ENCODE measurements around the gene COA3. TPM values are rescaled to one million over a fixed set of nuclear protein-coding genes. Genes with fewer than 3 reads are reported as not detected.

Gene COA3
- total RNA-seq, 2 donors from 2014 or later: 69.2 to 72.4 TPM

- intact Hi-C loops (cut with DNase I): no loop called here
- H3K9me3 ChIP-seq: no peaks in the 10 kb centered on the region
- peaks cover 0 to 10% of the 10 kb centered on the region in 2 donors for H3K27me3 ChIP-seq
- peak in 2 of 4 donors; percentile 39 for DNase-seq
- peak; percentile 52 for ATAC-seq
- peak within 1 kb of the TSS in 2 of 4 donors; percentile 15 to 30 for H3K27ac ChIP-seq
- 5% methylated on average over 66 of the region's 92 CpGs; no CpG with 5 or more reads in 1 of the 2 donors for WGBS, 2 donors
- peak within 1 kb of the TSS in 1 of 2 donors; percentile 16 for H3K4me3 ChIP-seq
- H3K4me1 ChIP-seq: peaks cover 13% of the 10 kb centered on the region
- no peak for TF ChIP-seq POLR2A (IDR thresholded peaks at IDR 0.05)
- TF ChIP-seq, protein P1, sequence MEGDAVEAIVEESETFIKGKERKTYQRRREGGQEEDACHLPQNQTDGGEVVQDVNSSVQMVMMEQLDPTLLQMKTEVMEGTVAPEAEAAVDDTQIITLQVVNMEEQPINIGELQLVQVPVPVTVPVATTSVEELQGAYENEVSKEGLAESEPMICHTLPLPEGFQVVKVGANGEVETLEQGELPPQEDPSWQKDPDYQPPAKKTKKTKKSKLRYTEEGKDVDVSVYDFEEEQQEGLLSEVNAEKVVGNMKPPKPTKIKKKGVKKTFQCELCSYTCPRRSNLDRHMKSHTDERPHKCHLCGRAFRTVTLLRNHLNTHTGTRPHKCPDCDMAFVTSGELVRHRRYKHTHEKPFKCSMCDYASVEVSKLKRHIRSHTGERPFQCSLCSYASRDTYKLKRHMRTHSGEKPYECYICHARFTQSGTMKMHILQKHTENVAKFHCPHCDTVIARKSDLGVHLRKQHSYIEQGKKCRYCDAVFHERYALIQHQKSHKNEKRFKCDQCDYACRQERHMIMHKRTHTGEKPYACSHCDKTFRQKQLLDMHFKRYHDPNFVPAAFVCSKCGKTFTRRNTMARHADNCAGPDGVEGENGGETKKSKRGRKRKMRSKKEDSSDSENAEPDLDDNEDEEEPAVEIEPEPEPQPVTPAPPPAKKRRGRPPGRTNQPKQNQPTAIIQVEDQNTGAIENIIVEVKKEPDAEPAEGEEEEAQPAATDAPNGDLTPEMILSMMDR (IDR thresholded peaks at IDR 0.05): no peak
- H3K36me3 ChIP-seq (replicated peaks in 1 of 2; ENCODE audit: insufficient read depth in 1 of 2, low read depth in 2 of 2): no peaks in the 10 kb centered on the region
These were observed 37.6 kb downstream of the COA3 start, which contains the start of gene RAMP2 for GRCh38 chr17:42760652-42761581. TSS of gene RAMP2 (plus strand) at chr17:42761227. CDS start at chr17:42761262, 35 bp downstream.

DNA sequence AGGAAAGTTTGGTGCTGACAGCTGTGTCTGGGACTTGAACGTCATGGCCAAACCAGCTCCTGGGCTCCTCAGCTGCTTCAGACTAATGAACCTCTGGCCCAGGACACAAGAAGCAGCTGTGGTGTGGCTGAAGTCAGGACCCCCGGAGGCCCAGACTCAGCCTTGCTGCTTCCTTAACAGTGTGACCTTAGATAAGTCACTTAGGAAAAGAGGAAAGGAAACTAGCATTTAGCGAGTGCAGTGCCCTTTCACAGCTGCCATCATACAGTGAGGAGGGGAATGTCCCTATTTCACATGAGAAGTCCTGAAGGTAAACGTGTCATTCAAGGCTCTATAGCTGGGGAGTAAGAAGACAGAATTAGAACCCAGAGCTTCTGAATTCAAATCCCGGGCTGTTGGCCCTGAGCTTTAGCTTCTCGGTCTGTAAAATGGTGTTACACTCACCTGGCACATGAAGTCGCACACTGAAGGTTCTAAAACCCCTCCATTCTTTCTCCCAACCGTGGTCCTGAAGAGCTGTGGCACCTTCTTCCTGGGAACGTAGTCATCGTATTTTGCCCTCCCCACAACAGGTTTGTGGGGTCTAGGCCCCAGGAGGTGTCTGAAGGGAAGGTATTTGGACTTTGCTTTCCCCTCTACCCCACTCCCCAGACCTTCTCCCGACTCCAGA is 38.4 kb downstream of the COA3 start:
- intact Hi-C loops (cut with DNase I): no loop called here
- no peak for ATAC-seq

DNA sequence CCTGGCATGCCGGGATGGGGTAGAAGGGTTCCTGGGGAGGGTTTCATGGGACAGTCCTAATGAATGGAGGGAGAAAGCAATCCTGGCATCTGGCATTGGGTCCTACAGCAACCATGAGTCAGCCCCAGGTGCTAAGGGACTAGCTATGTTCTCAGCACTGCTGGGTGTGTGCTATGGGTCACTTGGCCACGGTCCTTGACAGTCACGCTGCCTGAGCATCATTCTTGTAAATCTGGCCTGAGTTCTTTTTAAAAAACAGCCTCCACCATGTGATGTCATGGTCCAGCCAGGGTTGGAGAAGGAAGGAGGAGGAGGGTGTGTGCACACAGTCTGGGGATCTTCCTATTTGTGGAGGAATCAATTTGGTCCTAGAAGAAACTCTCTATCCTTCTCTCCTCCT is 43.7 kb downstream of the COA3 start:
- H3K27ac ChIP-seq: no peak overlapping the region
- intact Hi-C loops (cut with DNase I): no loop called here
- no peaks in the 10 kb centered on the region for H3K9me3 ChIP-seq
- no peaks in the 10 kb centered on the region for H3K36me3 ChIP-seq (replicated peaks in 1 of 2; ENCODE audit: insufficient read depth in 1 of 2, low read depth in 2 of 2)
- ATAC-seq: peak; percentile 12
- WGBS, 2 donors: 73 to 79% methylated on average over 3 of the region's 3 CpGs
- no peaks in the 10 kb centered on the region for H3K27me3 ChIP-seq
- no peaks in the 10 kb centered on the region for H3K4me1 ChIP-seq
- H3K4me3 ChIP-seq: no peak overlapping the region
- TF ChIP-seq POLR2A (IDR thresholded peaks at IDR 0.05): no peak
- TF ChIP-seq, protein P1 (IDR thresholded peaks at IDR 0.05): no peak
- DNase-seq: peak in 1 of 4 donors; percentile 32

More for the DNA sequence above, 38.4 kb downstream of the COA3 start:
- no peaks in the 10 kb centered on the region for H3K9me3 ChIP-seq
- peaks cover 0 to 10% of the 10 kb centered on the region in 2 donors for H3K27me3 ChIP-seq
- no peak overlapping the region for H3K27ac ChIP-seq
- TF ChIP-seq, protein P1 (IDR thresholded peaks at IDR 0.05): no peak
- no peak for TF ChIP-seq POLR2A (IDR thresholded peaks at IDR 0.05)
- no peaks in the 10 kb centered on the region for H3K36me3 ChIP-seq (replicated peaks in 1 of 2; ENCODE audit: insufficient read depth in 1 of 2, low read depth in 2 of 2)
- no peak overlapping the region for H3K4me3 ChIP-seq
- WGBS, 2 donors: 49 to 68% methylated on average over 10 to 11 of the region's 11 CpGs
- DNase-seq: no peak
- peaks cover 13% of the 10 kb centered on the region for H3K4me1 ChIP-seq

- intact Hi-C loops (cut with DNase I): no loop called here
- WGBS, 2 donors: 56 to 73% methylated on average over 7 of the region's 7 CpGs
- no peak for DNase-seq
These were observed 46.9 kb downstream of the COA3 start for GRCh38 chr17:42751628-42752027.

More at GRCh38 chr17:42751628-42752027, 46.9 kb downstream of the COA3 start:
- H3K4me1 ChIP-seq: no peaks in the 10 kb centered on the region
- no peak for ATAC-seq
- no peak overlapping the region for H3K27ac ChIP-seq
- no peaks in the 10 kb centered on the region for H3K36me3 ChIP-seq (replicated peaks in 1 of 2; ENCODE audit: insufficient read depth in 1 of 2, low read depth in 2 of 2)
- H3K4me3 ChIP-seq: no peak overlapping the region
- TF ChIP-seq, protein P1 (IDR thresholded peaks at IDR 0.05): no peak
- no peak for TF ChIP-seq POLR2A (IDR thresholded peaks at IDR 0.05)
- H3K27me3 ChIP-seq: no peaks in the 10 kb centered on the region
- no peaks in the 10 kb centered on the region for H3K9me3 ChIP-seq

All from body of pancreas (tissue), 4 donors.